Activated T-helper 2 cell treated with anti-CD3 and anti-CD28 coated beads, Interferon-gamma antibody, Interleukin-2, Interleukin-4, amounts not matched to agents 10 μg/mL and 5 μg/mL and 100 μg/mL, durations not matched to agents 14 hours and 24 hours and 36 hours (primary cell): ENCODE measurements around the gene ARHGAP25. TPM values are rescaled to one million over a fixed set of nuclear protein-coding genes. Genes with fewer than 3 reads are reported as not detected.

Experiments
- DNase-seq: peaks from one replicate; pipeline ENCODE4 v3.0.0; 2021; ENCODE audit warnings: low spot score
- H3K27ac Mint-ChIP-seq: one replicate; pipeline ENCODE4 v1.8.0; 2021; ENCODE audit warnings: mixed read lengths
- H3K27me3 Mint-ChIP-seq: one replicate; pipeline ENCODE4 v1.8.0; 2021; ENCODE audit warnings: low read depth, mixed read lengths
- H3K36me3 Mint-ChIP-seq: one replicate; pipeline ENCODE4 v1.8.0; 2021; ENCODE audit warnings: low read depth, mixed read lengths
- H3K4me1 Mint-ChIP-seq: one replicate; pipeline ENCODE4 v1.8.0; 2021; ENCODE audit warnings: low read depth, mixed read lengths
- H3K4me3 Mint-ChIP-seq: one replicate; pipeline ENCODE4 v1.8.0; 2021; ENCODE audit warnings: low read depth, mild to moderate bottlenecking, moderate library complexity, mixed read lengths
- H3K9me3 Mint-ChIP-seq: one replicate; pipeline ENCODE4 v1.8.0; 2021; ENCODE audit warnings: mixed read lengths
- intact Hi-C: fragments of 100-400 bp; cut with micrococcal nuclease; formaldehyde crosslinking; loops from one replicate; pipeline ENCODE4 v1.15.1; 2023
- total RNA-seq: library from RNA; stranded (reverse); gene quantifications from 2 replicates; pipeline ENCODE4 v1.2.3, GENCODE V29; 2022

The ARHGAP25 gene
- total RNA-seq, result 39.9 and 41.3 TPM in 2 replicates

- H3K27me3 Mint-ChIP-seq, result no peaks in the 10 kb centered on the region
- DNase-seq, result peak; percentile 49
- no peaks in the 10 kb centered on the region for H3K9me3 Mint-ChIP-seq
- H3K27ac Mint-ChIP-seq, result no peak within 1 kb of the TSS
- H3K4me1 Mint-ChIP-seq, result peaks cover 29% of the 10 kb centered on the region
- intact Hi-C loops, result loop anchor here (1.0 to 10.0 kb wide), 4 partner anchors 8 to 480 kb away; partner anchors contain the start of gene PPP3R1
- H3K4me3 Mint-ChIP-seq, result no peak within 1 kb of the TSS
- peaks cover 16% of the 10 kb centered on the region for H3K36me3 Mint-ChIP-seq
These were observed at the start of gene ARHGAP25 for GRCh38 chr2:68734688-68735525. TSS of gene ARHGAP25 (plus strand) at chr2:68734811. CDS start at chr2:68735200, 389 bp downstream.

DNA sequence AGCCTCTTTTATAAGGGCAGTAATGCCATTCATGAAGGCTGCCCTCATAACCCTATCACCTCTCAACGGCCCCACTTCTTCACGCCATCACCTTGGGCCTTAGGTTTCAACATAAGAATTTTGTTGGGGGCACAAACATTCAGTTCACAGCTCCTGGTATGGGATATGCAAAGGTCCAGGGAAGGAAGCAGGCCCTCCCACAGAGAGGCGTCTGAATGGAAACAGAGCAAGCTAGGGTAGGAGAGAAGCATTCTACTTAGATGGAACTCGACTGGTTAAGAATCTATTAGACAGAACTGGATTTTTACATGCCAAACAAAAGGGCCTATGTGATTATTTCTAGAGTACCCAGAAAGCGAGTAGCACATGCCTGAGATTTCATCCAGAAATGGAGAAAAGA is 48.4 kb upstream of the ARHGAP25 start:
- Mint-ChIP-seq H3K36me3 (no peaks in the 10 kb centered on the region), H3K27me3 (peaks cover 20% of the 10 kb centered on the region), H3K27ac (no peak overlapping the region), H3K9me3 (peaks cover 6% of the 10 kb centered on the region), H3K4me3 (no peak overlapping the region), H3K4me1 (peaks cover 20% of the 10 kb centered on the region)
- intact Hi-C loops, result no loop called here
- DNase-seq, result no peak

DNA sequence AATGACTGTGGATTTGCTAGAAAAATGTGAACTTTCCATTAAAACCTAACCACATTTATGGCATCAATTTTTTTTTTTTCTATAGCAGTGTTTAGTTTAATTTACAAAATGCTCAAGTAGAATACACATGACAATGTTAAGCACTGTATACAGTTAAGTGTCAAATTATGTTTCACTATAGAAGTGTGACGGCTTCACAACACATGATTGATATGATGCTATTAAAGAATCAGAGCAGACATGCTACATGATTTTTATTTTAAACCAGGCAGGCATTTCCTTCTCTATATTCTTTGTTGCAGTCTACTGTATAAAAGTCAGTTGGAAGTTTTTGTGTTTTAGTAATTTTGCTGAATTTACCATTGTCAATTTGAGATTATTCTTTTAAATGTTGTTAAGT is 47.6 kb upstream of the ARHGAP25 start:
- Mint-ChIP-seq H3K27ac (no peak overlapping the region), H3K9me3 (no peaks in the 10 kb centered on the region), H3K4me3 (no peak overlapping the region), H3K4me1 (peaks cover 20% of the 10 kb centered on the region), H3K27me3 (peaks cover 13% of the 10 kb centered on the region), H3K36me3 (no peaks in the 10 kb centered on the region)
- DNase-seq, result no peak
- intact Hi-C loops, result no loop called here

- Mint-ChIP-seq H3K4me1 (peaks cover 20% of the 10 kb centered on the region), H3K36me3 (no peaks in the 10 kb centered on the region), H3K27me3 (peaks cover 14% of the 10 kb centered on the region), H3K27ac (peak overlapping the region; percentile 67), H3K9me3 (no peaks in the 10 kb centered on the region), H3K4me3 (no peak overlapping the region)
- DNase-seq, result no peak
- intact Hi-C loops, result loop anchor here (1.0 to 2.0 kb wide), 3 partner anchors 27 to 169 kb away; no protein-coding TSS in a partner anchor
These were observed 44.8 kb upstream of the ARHGAP25 start for GRCh38 chr2:68689553-68690537.

DNA sequence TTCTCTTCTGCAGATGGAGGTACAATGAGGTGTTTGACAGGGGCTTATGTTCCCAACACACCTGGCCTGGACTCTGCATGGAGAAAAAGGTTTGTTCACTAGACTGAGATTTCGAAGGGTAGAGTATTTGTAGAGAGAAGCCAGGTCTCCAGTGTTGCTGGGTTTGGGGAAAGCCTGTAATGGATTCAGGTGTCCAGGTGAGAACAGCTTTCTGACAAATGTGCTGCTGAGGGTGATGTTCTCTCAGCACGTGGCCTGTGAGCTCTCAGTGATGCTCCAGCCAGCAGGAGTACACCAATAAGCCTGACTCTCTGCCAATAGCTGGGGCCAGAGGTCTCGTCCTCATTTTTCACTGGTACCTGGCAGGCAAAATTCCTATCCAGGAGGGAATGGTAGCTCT is 43.8 kb upstream of the ARHGAP25 start:
- peak overlapping the region; percentile 67 for H3K27ac Mint-ChIP-seq
- peaks cover 20% of the 10 kb centered on the region for H3K4me1 Mint-ChIP-seq
- intact Hi-C loops, result loop anchor here (1.0 to 2.0 kb wide), 3 partner anchors 26 to 170 kb away; no protein-coding TSS in a partner anchor
- H3K27me3 Mint-ChIP-seq, result peaks cover 17% of the 10 kb centered on the region
- H3K9me3 Mint-ChIP-seq, result no peaks in the 10 kb centered on the region
- no peaks in the 10 kb centered on the region for H3K36me3 Mint-ChIP-seq
- no peak for DNase-seq
- H3K4me3 Mint-ChIP-seq, result no peak overlapping the region

GRCh38 chr2:68692511-68692910 is 42.1 kb upstream of the ARHGAP25 start:
- Mint-ChIP-seq H3K36me3 (no peaks in the 10 kb centered on the region), H3K9me3 (peaks cover 5% of the 10 kb centered on the region), H3K27ac (no peak overlapping the region), H3K27me3 (peaks cover 21% of the 10 kb centered on the region), H3K4me1 (peaks cover 20% of the 10 kb centered on the region), H3K4me3 (no peak overlapping the region)
- no peak for DNase-seq
- intact Hi-C loops, result no loop called here

DNA sequence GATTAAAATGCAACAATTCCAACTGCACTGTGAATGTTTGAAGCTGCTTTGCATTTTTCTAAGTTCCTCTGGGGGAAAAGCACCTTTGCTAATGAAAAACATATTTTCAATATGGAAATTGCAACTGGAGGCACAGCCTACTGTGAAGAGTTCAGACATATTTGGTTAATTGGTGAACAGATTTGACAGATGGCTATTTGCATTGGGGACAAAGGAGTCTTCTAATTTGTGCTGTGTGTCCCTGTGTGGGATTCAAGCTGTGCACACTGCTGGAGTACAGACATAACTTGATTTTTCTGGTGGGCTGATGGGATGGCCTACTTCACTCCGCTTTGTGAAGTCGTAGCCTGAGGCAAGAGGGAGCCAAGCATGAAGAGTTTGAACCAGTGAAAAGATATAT is 40.7 kb upstream of the ARHGAP25 start:
- Mint-ChIP-seq H3K27ac (no peak overlapping the region), H3K36me3 (no peaks in the 10 kb centered on the region), H3K4me3 (no peak overlapping the region), H3K9me3 (peaks cover 5% of the 10 kb centered on the region), H3K4me1 (peaks cover 19% of the 10 kb centered on the region), H3K27me3 (peaks cover 21% of the 10 kb centered on the region)
- intact Hi-C loops, result no loop called here
- no peak for DNase-seq

DNA sequence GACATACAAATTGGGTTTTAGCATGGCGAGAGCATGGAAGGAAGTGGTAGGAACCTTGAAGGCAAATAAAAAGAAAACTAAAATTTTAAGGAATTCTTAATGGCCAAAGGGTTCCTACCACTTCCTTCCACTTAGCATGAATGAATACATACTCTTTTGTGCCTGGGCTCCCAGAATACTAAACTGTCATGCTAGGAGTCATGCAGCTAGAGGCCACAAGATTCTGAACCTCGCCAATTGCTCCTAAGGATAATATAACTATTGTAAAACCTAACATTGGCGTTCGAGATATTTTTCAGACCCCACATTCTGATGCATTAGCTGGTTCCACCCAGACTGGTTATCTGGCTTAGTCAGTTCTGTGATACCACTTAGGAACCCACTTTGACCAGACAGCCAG is 38.6 kb upstream of the ARHGAP25 start:
- no peak for DNase-seq
- Mint-ChIP-seq H3K27me3 (peaks cover 24% of the 10 kb centered on the region), H3K9me3 (peaks cover 12% of the 10 kb centered on the region)

DNA sequence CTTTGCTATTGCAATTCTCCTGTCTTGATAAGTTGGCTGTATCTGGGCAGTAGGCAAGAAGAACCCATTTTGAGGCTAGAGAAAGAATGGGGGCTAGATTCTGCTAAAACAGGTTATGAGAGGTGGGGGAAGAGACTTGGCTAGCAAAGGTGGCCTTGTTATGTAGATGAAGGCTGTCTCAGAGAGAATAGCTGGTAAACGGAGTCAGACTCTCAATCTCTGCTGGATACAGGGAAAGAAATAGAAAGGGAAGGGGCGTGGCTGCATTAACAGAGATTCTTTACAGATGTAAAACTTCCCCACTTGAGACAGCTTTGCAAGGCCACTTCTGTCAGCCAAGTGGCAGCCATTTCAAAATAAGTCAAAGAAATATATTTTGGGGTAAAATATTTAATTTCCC is 38.1 kb upstream of the ARHGAP25 start:
- no peaks in the 10 kb centered on the region for H3K36me3 Mint-ChIP-seq
- intact Hi-C loops, result no loop called here
- peaks cover 12% of the 10 kb centered on the region for H3K9me3 Mint-ChIP-seq
- H3K27ac Mint-ChIP-seq, result no peak overlapping the region
- peaks cover 2% of the 10 kb centered on the region for H3K4me1 Mint-ChIP-seq
- H3K4me3 Mint-ChIP-seq, result no peak overlapping the region
- peaks cover 24% of the 10 kb centered on the region for H3K27me3 Mint-ChIP-seq
- no peak for DNase-seq

More for the DNA sequence above, 38.6 kb upstream of the ARHGAP25 start:
- Mint-ChIP-seq H3K4me3 (no peak overlapping the region), H3K36me3 (no peaks in the 10 kb centered on the region), H3K4me1 (peaks cover 2% of the 10 kb centered on the region), H3K27ac (no peak overlapping the region)
- intact Hi-C loops, result no loop called here

- no peaks in the 10 kb centered on the region for H3K36me3 Mint-ChIP-seq
- DNase-seq, result no peak
- peaks cover 12% of the 10 kb centered on the region for H3K9me3 Mint-ChIP-seq
- peaks cover 12% of the 10 kb centered on the region for H3K4me1 Mint-ChIP-seq
- intact Hi-C loops, result no loop called here
- peaks cover 34% of the 10 kb centered on the region for H3K27me3 Mint-ChIP-seq
- no peak overlapping the region for H3K27ac Mint-ChIP-seq
- H3K4me3 Mint-ChIP-seq, result no peak overlapping the region
These were observed 35.8 kb upstream of the ARHGAP25 start for GRCh38 chr2:68698567-68699377.

DNA sequence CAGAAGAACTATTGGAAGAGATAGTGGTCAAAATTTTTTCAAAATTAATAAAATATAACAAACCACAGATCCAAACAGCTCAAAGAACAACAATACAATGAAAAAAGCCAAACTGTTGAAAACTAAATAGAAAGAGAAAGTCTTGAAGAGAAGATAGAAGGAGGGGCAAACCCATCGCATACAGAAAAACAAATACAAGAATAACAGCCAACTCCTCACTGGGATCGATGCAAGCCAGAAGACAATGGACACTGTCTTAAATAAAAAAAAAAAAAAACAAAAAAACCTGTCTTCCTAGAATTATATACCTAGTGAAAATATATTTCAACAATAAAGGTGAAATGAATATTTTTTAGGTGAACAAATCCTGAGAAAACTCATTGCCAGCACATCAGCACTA is 34.1 kb upstream of the ARHGAP25 start:
- no peak for DNase-seq
- Mint-ChIP-seq H3K27me3 (peaks cover 25% of the 10 kb centered on the region), H3K36me3 (no peaks in the 10 kb centered on the region), H3K4me3 (no peak overlapping the region), H3K4me1 (peaks cover 13% of the 10 kb centered on the region), H3K27ac (no peak overlapping the region), H3K9me3 (peaks cover 12% of the 10 kb centered on the region)
- intact Hi-C loops, result no loop called here

DNA sequence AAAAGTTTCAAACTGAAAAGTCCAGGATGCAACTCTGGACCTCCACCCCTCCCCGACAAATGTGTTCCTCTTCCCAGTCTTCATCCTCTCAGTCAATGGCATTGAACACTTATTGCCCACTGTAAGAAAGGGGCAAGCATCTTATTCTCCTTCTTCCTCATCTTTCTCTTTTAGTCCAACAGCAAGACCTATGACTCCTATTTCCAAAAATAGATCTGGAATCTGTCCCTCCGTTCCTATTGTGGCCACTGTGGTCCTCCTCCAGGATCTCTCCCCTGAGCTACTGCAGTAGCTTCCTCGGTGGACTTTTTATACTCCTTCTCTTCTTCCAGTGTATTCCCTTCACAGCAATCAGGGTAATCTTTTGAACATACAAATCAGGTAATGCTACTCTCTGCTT is 28.0 kb upstream of the ARHGAP25 start:
- no peak for DNase-seq
- H3K4me3 Mint-ChIP-seq, result no peak overlapping the region
- intact Hi-C loops, result no loop called here
- H3K27me3 Mint-ChIP-seq, result peaks cover 30% of the 10 kb centered on the region
- no peaks in the 10 kb centered on the region for H3K9me3 Mint-ChIP-seq
- no peaks in the 10 kb centered on the region for H3K36me3 Mint-ChIP-seq
- H3K27ac Mint-ChIP-seq, result no peak overlapping the region
- peaks cover 27% of the 10 kb centered on the region for H3K4me1 Mint-ChIP-seq
